ENCODE measurements around the gene NOP16. TPM values are rescaled to one million over a fixed set of nuclear protein-coding genes. Genes with fewer than 3 reads are reported as not detected.

The NOP16 gene
- total and polyA plus RNA-seq, 2 of the 13 experiments (the other 11 are each of a cell fraction or from before 2014, with no cell fraction given): 43.3 to 48.4 TPM

- TF ChIP-seq ZBTB25 (CRISPR knock-in tag; IDR thresholded peaks at IDR 0.05) (peak; percentile 84), ZNF550 (CRISPR knock-in tag; IDR thresholded peaks at IDR 0.05; ENCODE audit: borderline replicate concordance) (no peak), ZMYM2 (CRISPR knock-in tag; IDR thresholded peaks at IDR 0.05) (peak; percentile 40; the same call in 1 of the 2 replicates), SP1 (IDR thresholded peaks at IDR 0.05) (no peak), SP1 (CRISPR knock-in tag; IDR thresholded peaks at IDR 0.05) (peak; percentile 61), KDM3A (CRISPR knock-in tag; IDR thresholded peaks at IDR 0.05; ENCODE audit: low read depth) (0 out of 2 replicates have a peak, but pooled peaks have one; percentile 44), ZNF292 (CRISPR knock-in tag; IDR thresholded peaks at IDR 0.05; ENCODE audit: borderline replicate concordance, low read depth) (0 out of 2 replicates have a peak, but pooled peaks have one; percentile 30), KMT2A (CRISPR knock-in tag; IDR thresholded peaks at IDR 0.05) (peak; percentile 94), ZSCAN22 (CRISPR knock-in tag; IDR thresholded peaks at IDR 0.05) (no peak), ZNF704 (CRISPR knock-in tag; IDR thresholded peaks at IDR 0.05; ENCODE audit: borderline replicate concordance) (peak; percentile 62; the same call in 1 of the 2 replicates), ZSCAN9 (CRISPR knock-in tag; IDR thresholded peaks at IDR 0.05; ENCODE audit: borderline replicate concordance) (peak; percentile 91), ZFP36L1 (CRISPR knock-in tag; IDR thresholded peaks at IDR 0.05) (peak; percentile 55; the same call in 1 of the 2 replicates), ZNF614 (CRISPR knock-in tag; IDR thresholded peaks at IDR 0.05; ENCODE audit: borderline replicate concordance) (peak; percentile 82; the same call in 1 of the 2 replicates), ZNF431 (CRISPR knock-in tag; IDR thresholded peaks at IDR 0.05; ENCODE audit: borderline replicate concordance, low read depth) (peak; percentile 71; the same call in 1 of the 2 replicates), ZNF30 (CRISPR knock-in tag; IDR thresholded peaks at IDR 0.05) (0 out of 2 replicates have a peak, but pooled peaks have one; percentile 20), SNAI1 (CRISPR knock-in tag; IDR thresholded peaks at IDR 0.05; ENCODE audit: borderline replicate concordance) (0 out of 2 replicates have a peak, but pooled peaks have one; percentile 73), HDAC1 (CRISPR knock-in tag; IDR thresholded peaks at IDR 0.05) (peak; percentile 85; the same call in 1 of the 2 replicates), ZNF761 (CRISPR knock-in tag; conservative IDR thresholded peaks at IDR 0.05) (peak; percentile 88; the same call in 1 of the 2 replicates), ZFP36L2 (CRISPR knock-in tag; IDR thresholded peaks at IDR 0.05) (peak; percentile 64; the same call in 1 of the 2 replicates), HNRNPK (IDR thresholded peaks at IDR 0.05; ENCODE audit: low read depth, low read length, poor library complexity, severe bottlenecking) (peak; percentile 49), SAP130 (CRISPR knock-in tag; IDR thresholded peaks at IDR 0.05; ENCODE audit: low read depth) (peak; percentile 92), GTF3A (CRISPR knock-in tag; conservative IDR thresholded peaks at IDR 0.05) (no peak), CREM (IDR thresholded peaks at IDR 0.05) (peak; percentile 76), CREM (CRISPR knock-in tag; IDR thresholded peaks at IDR 0.05) (no peak), BCL6 (CRISPR knock-in tag; IDR thresholded peaks at IDR 0.05) (no peak), TEAD3 (CRISPR knock-in tag; optimal IDR thresholded peaks at IDR 0.05; ENCODE audit: borderline replicate concordance) (peak; percentile 56), TMF1 (CRISPR knock-in tag; IDR thresholded peaks at IDR 0.05; ENCODE audit: low read depth) (peak; percentile 81; the same call in 1 of the 2 replicates), ZNF225 (CRISPR knock-in tag; IDR thresholded peaks at IDR 0.05) (peak; percentile 92), ZNF773 (CRISPR knock-in tag; IDR thresholded peaks at IDR 0.05; ENCODE audit: borderline replicate concordance) (peak; percentile 75; the same call in 1 of the 2 replicates), FOXA1 (IDR thresholded peaks at IDR 0.05) (no peak), FOXA1 (CRISPR knock-in tag; IDR thresholded peaks at IDR 0.05) (peak; percentile 32), ZNF253 (CRISPR knock-in tag; IDR thresholded peaks at IDR 0.05; ENCODE audit: borderline replicate concordance) (no peak)
These were observed 26.8 kb downstream of the NOP16 start, which contains the start of gene KIAA1191 (continued) for GRCh38 chr5:176361437-176362232.
